Measurements from ENCODE around the gene KCNQ1. TPM values are rescaled to one million over a fixed set of nuclear protein-coding genes. Genes with fewer than 3 reads are reported as not detected.

Gene KCNQ1
- total and polyA plus RNA-seq, 2 experiments from 2014 or later: 0.45 to 0.87 TPM

GRCh38 chr11:2835751-2836150 is 390.9 kb downstream of the KCNQ1 start (continued):
- TF ChIP-seq ZNF462 (CRISPR knock-in tag; IDR thresholded peaks at IDR 0.05): no peak
- no peak for TF ChIP-seq NANOG (IDR thresholded peaks at IDR 0.05; ENCODE audit: borderline replicate concordance)
- no peak for TF ChIP-seq CTCF (conservative IDR thresholded peaks at IDR 0.05; ENCODE audit: low read depth in 2 of 2)
- TF ChIP-seq POLR2AphosphoS5 (IDR thresholded peaks at IDR 0.05; ENCODE audit: low read depth): no peak
- TF ChIP-seq STAT1 (IDR thresholded peaks at IDR 0.05; ENCODE audit: unreplicated experiment): no peak

GRCh38 chr11:2836315-2837095 is 391.7 kb downstream of the KCNQ1 start:
- Mint-ChIP-seq H3K4me3 (no peak overlapping the region; the same call in 2 of the 3 replicates), H3K27me3 (ENCODE audit: insufficient read depth, low read depth, poor library complexity) (peaks cover 42% of the 10 kb centered on the region)
- no peak for ATAC-seq
- no peak for TF ChIP-seq STAT1 (IDR thresholded peaks at IDR 0.05; ENCODE audit: unreplicated experiment)
- TF ChIP-seq JUNB (IDR thresholded peaks at IDR 0.05; ENCODE audit: unreplicated experiment): no peak
- TF ChIP-seq ETS1 (IDR thresholded peaks at IDR 0.05): no peak
- TF ChIP-seq CTCF (conservative IDR thresholded peaks at IDR 0.05; ENCODE audit: low read depth in 2 of 2): no peak
- TF ChIP-seq NANOG (IDR thresholded peaks at IDR 0.05; ENCODE audit: borderline replicate concordance): no peak
- TF ChIP-seq ZNF331 (CRISPR knock-in tag; IDR thresholded peaks at IDR 0.05; ENCODE audit: low read depth): no peak
- no peak for TF ChIP-seq CREB1 (CRISPR knock-in tag; IDR thresholded peaks at IDR 0.05; ENCODE audit: low read depth)

More at GRCh38 chr11:2836315-2837095, 391.7 kb downstream of the KCNQ1 start:
- Mint-ChIP-seq H3K9me3 (no peaks in the 10 kb centered on the region; the same call in 2 of the 3 replicates), H3K36me3 (ENCODE audit: low read depth) (no peaks in the 10 kb centered on the region), H3K4me1 (peaks cover 32% of the 10 kb centered on the region), H3K27ac (no peak overlapping the region)
- no peak overlapping the region for H3K27ac ChIP-seq (ENCODE audit: low read depth)
- no peaks in the 10 kb centered on the region for H3K9me2 ChIP-seq (ENCODE audit: insufficient read depth)
- no peaks in the 10 kb centered on the region for H3F3A ChIP-seq (replicated peaks; ENCODE audit: low read depth)
- no peak for DNase-seq (ENCODE audit: low spot score)
- no peaks in the 10 kb centered on the region for H3K36me3 ChIP-seq (ENCODE audit: insufficient read depth)
- no peak overlapping the region for H3K4me2 ChIP-seq
- peaks cover 4% of the 10 kb centered on the region; the same call in 1 of the 2 replicates for H3K4me1 ChIP-seq (ENCODE audit: insufficient read depth)
- no peaks in the 10 kb centered on the region for H4K20me1 ChIP-seq (replicated peaks; ENCODE audit: insufficient read depth)
- peaks cover 5% of the 10 kb centered on the region for H3K27me3 ChIP-seq (ENCODE audit: insufficient read depth)
- 0 out of 2 replicates have a peak overlapping the region, but pooled peaks have one; percentile 14 for H2AFZ ChIP-seq
- no peak overlapping the region for H3K4me3 ChIP-seq
- H3K79me2 ChIP-seq (replicated peaks; ENCODE audit: insufficient read depth): no peaks in the 10 kb centered on the region

Data from GM23338 (cell line).